Posterior cingulate gyrus (tissue), 11 donors: ENCODE measurements around the gene ARL2.

ENCODE experiments used
- DNase-seq, 10 donors: peaks; one replicate each; pipeline versions ENCODE4 v3.0.0 to v3.0.0-alpha.2; 2020 to 2021; ENCODE audit warnings: mixed read lengths in 3 of 10
- intact Hi-C: fragments of 100-400 bp; cut with DNase I; formaldehyde crosslinking; loops from one replicate; pipeline ENCODE4 v1.15.1; 2023

ARL2 gene

DNA sequence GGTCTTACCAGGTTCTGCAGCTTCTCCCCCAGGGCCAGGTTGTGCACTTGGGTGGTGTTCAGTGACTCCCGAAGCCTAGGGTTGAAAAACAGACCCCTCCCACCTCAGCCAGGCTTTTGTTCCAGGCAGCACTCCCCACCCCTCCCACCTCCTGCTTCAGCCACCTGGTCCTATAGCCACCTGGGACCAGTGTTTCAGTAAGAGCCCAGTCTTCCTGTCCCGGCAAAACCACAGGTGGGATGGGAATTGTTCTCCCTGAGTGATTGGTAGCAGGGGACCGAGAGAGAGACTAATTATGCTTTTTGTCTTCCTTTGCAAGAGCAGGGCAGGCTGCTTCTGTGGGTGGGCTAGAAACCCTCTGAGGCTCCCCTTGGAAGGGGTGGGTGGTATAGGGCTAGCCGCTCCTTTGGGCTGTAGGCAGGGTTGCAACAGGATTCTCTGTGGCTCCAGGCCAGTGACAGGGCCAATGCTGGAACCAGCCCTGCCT lies 52.9 kb downstream of the ARL2 start:
- no peak for DNase-seq
- intact Hi-C loops = no loop called here

DNA sequence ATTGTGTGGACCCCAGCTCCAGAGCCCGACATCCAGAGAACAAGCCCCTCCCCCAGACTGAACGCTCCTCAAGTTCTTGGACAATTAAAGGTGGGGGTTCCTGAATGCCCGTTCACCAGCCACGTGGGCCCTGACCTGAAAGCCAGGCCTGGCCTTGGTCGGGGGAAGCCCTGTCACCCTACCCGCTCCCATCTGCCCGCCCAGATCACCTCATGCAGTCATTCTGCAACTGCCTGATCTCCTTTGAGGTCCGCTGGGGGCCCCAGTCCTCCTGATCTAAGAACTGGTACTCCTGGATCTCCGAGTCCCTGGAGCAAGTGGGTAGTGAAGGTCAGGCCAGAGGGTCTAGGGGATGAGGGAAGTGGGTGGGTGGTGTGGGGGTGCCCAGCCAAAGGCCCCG lies 53.5 kb downstream of the ARL2 start:
- intact Hi-C loops = no loop called here
- DNase-seq = no peak

GRCh38 chr11:65069217-65069616 lies 55.3 kb downstream of the ARL2 start:
- DNase-seq = no peak
- intact Hi-C loops = no loop called here
